Muscle layer of colon (tissue), 2 donors: ENCODE measurements around the gene GSG1L.

Source experiments
- H3K27ac ChIP-seq: one replicate; pipeline ENCODE4 v1.7.0; 2013; ENCODE audit warnings: low read depth, mild to moderate bottlenecking, low read length, moderate library complexity
- H3K27me3 ChIP-seq, 2 donors: one replicate each; pipeline ENCODE4 v1.7.0; 2013; ENCODE audit warnings: low read length in 2 of 2, mild to moderate bottlenecking in 2 of 2; ENCODE audit not compliant: insufficient read depth in 2 of 2, control insufficient read depth in 1 of 2
- H3K36me3 ChIP-seq: one replicate; pipeline ENCODE4 v1.7.0; 2013; ENCODE audit warnings: mild to moderate bottlenecking, low read length; ENCODE audit not compliant: insufficient read depth
- H3K4me1 ChIP-seq: one replicate; pipeline ENCODE4 v1.7.0; 2013; ENCODE audit warnings: mild to moderate bottlenecking, low read length; ENCODE audit not compliant: insufficient read depth
- H3K4me3 ChIP-seq, 2 donors: one replicate each; pipeline ENCODE4 v1.7.0; 2013; ENCODE audit warnings: low read length in 2 of 2, low read depth in 1 of 2, mild to moderate bottlenecking in 1 of 2, moderate library complexity in 1 of 2
- H3K9ac ChIP-seq: one replicate; pipeline ENCODE4 v1.7.0; 2013; ENCODE audit warnings: low read length
- H3K9me3 ChIP-seq: one replicate; pipeline ENCODE4 v1.7.0; 2013; ENCODE audit warnings: mild to moderate bottlenecking, low read length
- donor health status: abdominal sarcoma.
- donor health status: Adenocarcinoma of cecum.

Gene GSG1L

GRCh38 chr16:28010671-28011070 lies 52.8 kb downstream of the GSG1L start:
- Histone ChIP-seq H3K9ac (no peak overlapping the region), H3K4me1 (no peaks in the 10 kb centered on the region), H3K27ac (no peak overlapping the region), H3K36me3 (no peaks in the 10 kb centered on the region), H3K27me3 (no peaks in the 10 kb centered on the region), H3K4me3 (no peak overlapping the region), H3K9me3 (no peaks in the 10 kb centered on the region)

DNA sequence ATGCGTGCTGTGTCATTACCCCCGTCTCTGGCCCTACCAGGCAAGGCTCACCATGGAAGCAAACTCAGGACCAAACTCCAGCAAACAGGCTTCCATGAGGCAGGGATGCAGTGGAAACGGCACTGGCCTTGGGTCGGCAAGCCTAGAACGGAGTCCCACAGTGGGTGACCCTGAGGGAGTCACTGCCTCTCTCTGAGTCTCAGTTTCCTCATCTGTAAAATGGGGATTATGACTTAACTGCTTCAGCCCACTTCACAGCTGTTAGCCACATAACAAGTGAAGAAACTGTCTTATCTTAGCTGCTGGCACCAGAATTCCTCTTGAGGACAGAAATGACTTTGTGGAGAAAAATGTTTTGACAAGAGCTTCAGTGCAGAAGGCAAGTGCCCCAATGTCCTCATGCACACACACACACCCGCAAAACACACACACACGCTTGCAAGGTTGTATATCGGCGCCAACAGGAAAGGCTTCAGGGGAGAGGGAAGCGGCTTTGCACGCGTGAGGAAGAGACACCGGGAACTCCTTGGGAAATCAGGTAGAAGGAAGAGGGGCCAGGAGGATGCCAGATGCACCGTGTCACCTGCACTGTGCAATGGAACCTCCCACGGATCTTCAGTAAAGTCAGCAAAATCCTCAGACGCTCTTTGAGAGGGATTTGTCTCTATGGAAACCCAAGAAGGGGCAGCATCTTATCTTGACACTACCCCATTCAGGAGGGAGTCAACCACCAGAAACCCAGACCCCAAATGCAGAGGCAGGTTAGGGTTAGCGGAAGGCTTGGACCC lies 53.7 kb downstream of the GSG1L start:
- H3K4me3 ChIP-seq = no peak overlapping the region
- no peaks in the 10 kb centered on the region for H3K4me1 ChIP-seq
- H3K9me3 ChIP-seq = no peaks in the 10 kb centered on the region
- H3K27me3 ChIP-seq = no peaks in the 10 kb centered on the region
- H3K27ac ChIP-seq = no peak overlapping the region
- H3K9ac ChIP-seq = no peak overlapping the region
- H3K36me3 ChIP-seq = no peaks in the 10 kb centered on the region

DNA sequence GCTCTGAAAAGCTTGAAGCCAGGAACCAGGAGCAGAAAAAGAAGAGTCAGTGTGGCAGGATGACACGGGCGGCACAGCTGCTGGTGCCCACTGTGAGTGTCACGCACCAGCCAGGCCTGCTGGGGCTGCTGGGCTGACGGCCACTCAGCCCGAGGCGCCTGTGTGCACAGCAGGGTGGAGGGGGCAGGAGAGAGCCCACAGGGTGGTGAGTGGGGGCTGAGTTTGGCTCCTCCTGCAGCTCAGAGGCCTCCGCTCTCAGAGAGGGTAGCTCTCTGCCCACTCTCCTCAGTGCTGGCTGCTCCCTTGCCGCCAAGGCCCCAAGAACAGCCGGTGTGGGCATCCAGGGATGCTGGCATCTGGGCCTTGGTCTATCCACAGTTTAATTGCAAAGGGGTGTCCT lies 59.6 kb downstream of the GSG1L start:
- H3K9ac ChIP-seq = no peak overlapping the region
- H3K4me1 ChIP-seq = no peaks in the 10 kb centered on the region

GRCh38 chr16:28003021-28003865 lies 60.3 kb downstream of the GSG1L start:
- no peaks in the 10 kb centered on the region for H3K4me1 ChIP-seq
- no peak overlapping the region for H3K27ac ChIP-seq

More for the DNA sequence above, 59.6 kb downstream of the GSG1L start:
- Histone ChIP-seq H3K4me3 (no peak overlapping the region), H3K27me3 (no peaks in the 10 kb centered on the region), H3K9me3 (no peaks in the 10 kb centered on the region), H3K27ac (no peak overlapping the region), H3K36me3 (no peaks in the 10 kb centered on the region)

GRCh38 chr16:28001642-28002041 lies 61.9 kb downstream of the GSG1L start:
- H3K4me1 ChIP-seq = no peaks in the 10 kb centered on the region
- H3K27me3 ChIP-seq = no peaks in the 10 kb centered on the region
- H3K9ac ChIP-seq = no peak overlapping the region
- no peak overlapping the region for H3K4me3 ChIP-seq
- H3K9me3 ChIP-seq = no peaks in the 10 kb centered on the region
- no peak overlapping the region for H3K27ac ChIP-seq
- no peaks in the 10 kb centered on the region for H3K36me3 ChIP-seq

More at GRCh38 chr16:28003021-28003865, 60.3 kb downstream of the GSG1L start:
- Histone ChIP-seq H3K4me3 (no peak overlapping the region), H3K27me3 (no peaks in the 10 kb centered on the region), H3K36me3 (no peaks in the 10 kb centered on the region), H3K9me3 (no peaks in the 10 kb centered on the region), H3K9ac (no peak overlapping the region)

DNA sequence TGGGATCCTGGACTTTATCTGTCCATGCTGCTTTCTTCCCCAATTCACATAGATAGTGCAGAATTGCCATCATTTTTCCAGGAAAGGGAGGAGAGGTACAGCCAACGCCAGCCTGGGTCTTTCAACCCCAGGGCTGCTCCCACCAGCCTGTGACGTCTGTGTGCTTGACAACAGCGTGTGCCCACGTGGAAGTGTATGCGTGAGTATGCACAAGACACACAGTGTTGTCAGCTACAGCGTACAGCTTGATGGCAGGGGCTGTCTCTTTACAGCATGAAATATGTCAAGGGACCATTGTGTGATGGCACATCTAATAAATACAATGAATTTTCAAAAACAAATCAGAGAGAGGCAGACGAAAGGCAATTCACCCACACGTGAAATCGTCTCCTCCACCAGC lies 62.3 kb downstream of the GSG1L start:
- Histone ChIP-seq H3K9ac (no peak overlapping the region), H3K36me3 (no peaks in the 10 kb centered on the region), H3K4me1 (no peaks in the 10 kb centered on the region), H3K9me3 (no peaks in the 10 kb centered on the region), H3K27me3 (no peaks in the 10 kb centered on the region), H3K4me3 (no peak overlapping the region), H3K27ac (no peak overlapping the region)

GRCh38 chr16:28000314-28001169 lies 63.0 kb downstream of the GSG1L start:
- no peak overlapping the region for H3K27ac ChIP-seq
- H3K27me3 ChIP-seq = no peaks in the 10 kb centered on the region

GRCh38 chr16:27999687-28000086 lies 63.8 kb downstream of the GSG1L start:
- Histone ChIP-seq H3K27ac (no peak overlapping the region), H3K9ac (no peak overlapping the region), H3K4me1 (no peaks in the 10 kb centered on the region), H3K27me3 (no peaks in the 10 kb centered on the region), H3K36me3 (no peaks in the 10 kb centered on the region), H3K9me3 (no peaks in the 10 kb centered on the region), H3K4me3 (no peak overlapping the region)

More at GRCh38 chr16:28000314-28001169, 63.0 kb downstream of the GSG1L start:
- Histone ChIP-seq H3K4me1 (no peaks in the 10 kb centered on the region), H3K9ac (no peak overlapping the region), H3K9me3 (no peaks in the 10 kb centered on the region), H3K4me3 (no peak overlapping the region), H3K36me3 (no peaks in the 10 kb centered on the region)

DNA sequence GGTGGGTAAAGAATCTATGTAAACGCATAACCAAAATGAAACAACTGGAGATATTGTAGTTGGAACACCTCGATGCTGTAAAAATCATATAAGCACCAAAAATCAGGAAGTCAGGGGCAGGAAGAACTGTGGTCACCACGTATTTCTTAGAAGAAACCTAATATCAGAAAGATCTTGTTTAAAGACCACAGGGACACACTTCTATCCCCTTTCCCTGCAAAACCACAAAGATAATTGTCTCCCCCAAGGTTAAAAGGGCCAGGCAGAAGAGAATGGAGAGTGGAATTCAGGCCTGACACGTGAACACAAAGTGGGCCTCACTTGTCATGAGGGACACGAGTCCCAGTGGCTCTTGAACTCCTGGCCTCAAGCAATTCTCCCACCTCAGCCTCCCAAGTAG lies 68.1 kb downstream of the GSG1L start:
- Histone ChIP-seq H3K27ac (no peak overlapping the region), H3K27me3 (no peaks in the 10 kb centered on the region), H3K9ac (no peak overlapping the region), H3K9me3 (peaks cover 6% of the 10 kb centered on the region), H3K36me3 (no peaks in the 10 kb centered on the region), H3K4me1 (no peaks in the 10 kb centered on the region), H3K4me3 (no peak overlapping the region)

DNA sequence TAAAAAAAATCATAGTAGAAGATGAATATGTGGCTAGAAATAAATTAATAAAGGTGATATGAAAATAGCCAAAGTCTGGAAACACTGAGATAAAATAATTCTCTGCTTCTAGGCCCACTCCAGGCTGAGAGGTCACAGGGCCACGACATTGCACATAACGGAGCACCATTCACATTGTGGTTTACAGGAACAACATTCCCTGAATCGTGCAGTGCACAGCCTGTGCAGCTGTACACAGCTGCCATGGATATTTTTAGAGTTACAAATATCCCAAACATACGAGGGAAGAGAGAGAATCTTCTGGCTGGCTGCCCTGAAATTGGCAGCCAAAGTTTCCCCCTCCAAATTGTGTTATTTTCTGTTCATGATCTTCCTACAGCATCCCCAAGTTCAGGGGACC lies 68.8 kb downstream of the GSG1L start:
- peaks cover 6% of the 10 kb centered on the region for H3K9me3 ChIP-seq
- H3K36me3 ChIP-seq = no peaks in the 10 kb centered on the region
- no peak overlapping the region for H3K4me3 ChIP-seq
- H3K9ac ChIP-seq = no peak overlapping the region
- no peaks in the 10 kb centered on the region for H3K27me3 ChIP-seq
- no peaks in the 10 kb centered on the region for H3K4me1 ChIP-seq
- H3K27ac ChIP-seq = no peak overlapping the region

DNA sequence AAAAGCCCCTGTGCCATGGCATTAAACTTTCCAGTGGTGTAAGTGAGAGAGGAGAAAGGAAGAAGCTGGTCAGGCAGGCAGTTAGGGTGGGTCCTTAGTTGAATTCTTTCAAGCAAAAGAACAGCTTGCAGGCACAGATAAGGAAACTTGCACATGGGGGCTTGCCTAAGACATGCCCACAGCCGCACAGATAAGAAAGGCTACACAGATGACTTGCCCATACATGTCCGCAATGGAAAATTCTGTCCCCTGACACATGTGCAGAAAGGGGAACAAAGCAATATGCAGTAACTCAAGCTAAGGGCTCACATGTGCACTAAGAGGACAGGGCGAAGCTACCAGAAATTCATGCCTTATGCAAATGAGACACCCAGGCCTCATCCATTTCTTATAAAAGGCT lies 69.9 kb downstream of the GSG1L start:
- no peaks in the 10 kb centered on the region for H3K36me3 ChIP-seq
- no peak overlapping the region for H3K4me3 ChIP-seq
- no peak overlapping the region for H3K9ac ChIP-seq
- no peaks in the 10 kb centered on the region for H3K27me3 ChIP-seq
- H3K9me3 ChIP-seq = peaks cover 6% of the 10 kb centered on the region
- no peak overlapping the region for H3K27ac ChIP-seq
- no peaks in the 10 kb centered on the region for H3K4me1 ChIP-seq
